ENCODE results near the gene ECI2. TPM values are rescaled to one million over a fixed set of nuclear protein-coding genes. Genes with fewer than 3 reads are reported as not detected.

ECI2 gene
- total RNA-seq, 1 donor from 2014 or later: 150 TPM

DNA sequence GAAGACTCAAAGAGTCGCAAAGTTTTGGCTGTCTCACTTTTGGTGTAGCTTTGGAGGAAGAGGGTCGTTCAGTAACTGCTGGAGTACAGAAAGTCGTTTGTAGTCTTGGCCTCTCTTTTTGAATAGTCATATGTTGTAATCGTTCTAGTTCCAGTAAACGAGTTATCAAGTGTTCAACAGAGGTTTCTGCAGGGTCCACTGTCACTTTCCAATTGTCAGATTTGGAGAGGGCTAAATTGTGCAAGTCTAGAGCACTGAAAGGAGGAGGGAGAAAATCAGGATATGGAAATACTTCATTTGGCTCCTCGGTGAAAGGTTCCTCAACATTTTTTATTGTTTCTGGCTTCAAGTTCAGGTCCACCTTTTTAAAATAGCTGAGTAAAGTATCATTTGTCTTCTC, 66.2 kb downstream of the ECI2 start:
- intact Hi-C loops (cut with DNase I): no loop called here

DNA sequence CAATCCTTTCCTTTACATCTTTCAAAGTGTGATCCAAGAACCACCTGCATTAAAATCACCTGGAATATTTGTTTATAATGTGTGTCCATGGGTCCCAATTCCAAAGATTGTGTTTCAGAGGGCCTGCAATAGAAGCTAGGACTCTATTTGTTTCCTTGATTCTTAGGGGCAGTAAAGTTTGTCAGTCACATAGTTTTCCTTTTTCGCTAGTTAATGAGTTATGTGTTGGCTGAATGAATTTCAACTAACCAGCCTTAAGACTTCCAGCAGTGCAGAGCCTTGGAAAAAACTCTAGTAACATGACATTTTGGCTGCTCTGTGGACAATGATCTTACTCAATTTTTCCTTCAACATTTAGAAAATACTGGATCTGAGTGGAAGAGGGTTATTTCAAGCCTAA, 67.7 kb downstream of the ECI2 start:
- intact Hi-C loops (cut with DNase I): no loop called here
- DNase-seq (ENCODE audit: missing footprints) (no peak), ATAC-seq (no peak)

More for the DNA sequence above, 66.2 kb downstream of the ECI2 start:
- DNase-seq (ENCODE audit: missing footprints): no peak
- ATAC-seq: no peak

DNA sequence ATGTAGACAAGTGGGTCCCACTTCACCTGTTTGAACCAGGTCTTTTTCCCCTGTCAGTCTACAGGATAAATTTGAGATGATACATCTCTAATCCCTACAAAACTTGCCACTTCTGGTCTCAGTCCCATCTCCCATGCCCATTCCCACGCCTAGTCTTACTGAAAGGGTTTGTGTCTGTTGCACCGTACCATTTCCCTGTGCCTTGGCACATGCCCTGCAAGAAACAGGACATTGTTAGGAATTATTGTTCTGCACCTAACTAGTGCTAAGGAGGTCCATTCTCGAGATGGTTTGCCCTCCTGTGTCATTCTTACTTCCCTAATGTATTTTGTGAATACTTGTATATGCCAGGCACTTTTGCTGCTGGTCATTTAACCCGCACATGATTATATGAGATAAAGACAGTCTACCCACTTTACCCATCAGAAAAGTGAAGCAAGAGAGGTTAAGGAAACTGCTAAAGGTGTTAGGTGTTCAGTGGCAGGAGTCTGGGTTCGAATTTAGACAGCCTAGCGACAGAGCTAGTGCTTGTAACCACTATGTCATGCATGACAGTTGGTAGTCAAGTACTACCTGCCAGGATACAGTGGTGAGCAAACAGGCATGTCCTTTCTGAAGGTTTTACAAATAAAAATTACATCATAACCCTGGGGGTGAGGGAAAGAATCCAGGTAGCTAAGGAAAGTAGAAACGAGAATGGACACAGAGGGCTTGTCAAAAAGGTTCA, 69.2 kb downstream of the ECI2 start:
- no peak for DNase-seq (ENCODE audit: missing footprints)
- intact Hi-C loops (cut with DNase I): no loop called here
- ATAC-seq: no peak

Other genes with a start within 250 kb of the ECI2 start
- not detected for gene FAM217A, start 56.4 kb downstream of the ECI2 start, total RNA-seq